Calu3 (cell line): Measurements from ENCODE around the gene ILRUN. TPM values are rescaled to one million over a fixed set of nuclear protein-coding genes. Genes with fewer than 3 reads are reported as not detected.
A peak's percentile ranks its signal among the peaks of the same experiment; 100 is the strongest.
"Not testable (repeated sequence)": the region's sequence is repeated elsewhere in the genome, so short reads cannot be mapped to it uniquely, and the experiment has no call there.

Experiments
- Bru-seq: library from RNA; stranded (reverse); fragments of 400-500 nt; gene quantifications from one replicate; lab custom pipeline; 2021; lab: Mats Ljungman, UMichigan
- BruChase-seq, 2 experiments: library from RNA; stranded (reverse); fragments of 400-500 nt; gene quantifications; one replicate each; lab custom pipeline; 2021; lab: Mats Ljungman, UMichigan
- BruUV-seq: library from RNA; stranded (reverse); fragments of 400-500 nt; replicated peaks from 2 replicates; lab custom pipeline; 2021; lab: Mats Ljungman, UMichigan
- CTCF ChIA-PET: fragments of 300-600 bp; sonication (Branson Sonifier 250); formaldehyde crosslinking; loops from one replicate; lab custom pipeline; 2022; ENCODE audit warnings: antibody characterized with exemption; lab: Charles Lee
- DNase-seq: peaks from one replicate; pipeline ENCODE4 v3.0.0; 2022
- H3K27ac Mint-ChIP-seq: one replicate; pipeline ENCODE4 v1.8.0; 2022; ENCODE audit warnings: mixed read lengths; ENCODE audit not compliant: unreplicated experiment
- H3K27me3 Mint-ChIP-seq: one replicate; pipeline ENCODE4 v1.8.0; 2022; ENCODE audit warnings: mixed read lengths; ENCODE audit not compliant: unreplicated experiment
- H3K36me3 Mint-ChIP-seq: one replicate; pipeline ENCODE4 v1.8.0; 2022; ENCODE audit warnings: mild to moderate bottlenecking, moderate library complexity, mixed read lengths; ENCODE audit not compliant: insufficient read depth, unreplicated experiment
- H3K4me1 Mint-ChIP-seq: one replicate; pipeline ENCODE4 v1.8.0; 2022; ENCODE audit warnings: mild to moderate bottlenecking, low read depth, mixed read lengths; ENCODE audit not compliant: unreplicated experiment
- H3K4me3 Mint-ChIP-seq: one replicate; pipeline ENCODE4 v1.8.0; 2022; ENCODE audit warnings: mild to moderate bottlenecking, low read depth, moderate library complexity, mixed read lengths; ENCODE audit not compliant: unreplicated experiment
- H3K9me3 Mint-ChIP-seq: one replicate; pipeline ENCODE4 v1.8.0; 2022; ENCODE audit warnings: low read depth, mixed read lengths; ENCODE audit not compliant: unreplicated experiment
- intact Hi-C: fragments of 100-400 bp; cut with micrococcal nuclease; formaldehyde crosslinking; loops from one replicate; pipeline ENCODE4 v1.10.0; 2022; ENCODE audit not compliant: unreplicated experiment
- long read RNA-seq: library from polyadenylated mRNA; stranded (forward); transcript quantifications from one replicate; pipeline ENCODE4 v2.0.0, GENCODE V29; 2022
- total RNA-seq: library from RNA; stranded (reverse); gene quantifications from 2 replicates; pipeline ENCODE4 v1.2.3, GENCODE V29; 2022
- TF ChIP-seq, protein P1 (sequence below): fragments of 200-600 bp; IDR thresholded peaks from one replicate; pipeline ENCODE4 v1.8.0; 2022; ENCODE audit warnings: antibody characterized with exemption; ENCODE audit not compliant: unreplicated experiment

Gene ILRUN
- total RNA-seq (137 and 145 TPM in 2 replicates), Bru-seq, nascent RNA (percentile 91 among the genes with signal in this experiment), BruChase-seq, experiment 1, labeled RNA remaining after a 6-hour chase (percentile 91 among the genes with signal in this experiment), BruChase-seq, experiment 2, labeled RNA remaining after a 2-hour chase (percentile 87 among the genes with signal in this experiment)
- long read RNA-seq, full-length matches to known transcripts = 12 of 68 reads
- long read RNA-seq, partial matches to known transcripts = 6 of 68 reads
- long read RNA-seq, other reads (novel, unspliced or antisense) = 50 of 68 reads

DNA sequence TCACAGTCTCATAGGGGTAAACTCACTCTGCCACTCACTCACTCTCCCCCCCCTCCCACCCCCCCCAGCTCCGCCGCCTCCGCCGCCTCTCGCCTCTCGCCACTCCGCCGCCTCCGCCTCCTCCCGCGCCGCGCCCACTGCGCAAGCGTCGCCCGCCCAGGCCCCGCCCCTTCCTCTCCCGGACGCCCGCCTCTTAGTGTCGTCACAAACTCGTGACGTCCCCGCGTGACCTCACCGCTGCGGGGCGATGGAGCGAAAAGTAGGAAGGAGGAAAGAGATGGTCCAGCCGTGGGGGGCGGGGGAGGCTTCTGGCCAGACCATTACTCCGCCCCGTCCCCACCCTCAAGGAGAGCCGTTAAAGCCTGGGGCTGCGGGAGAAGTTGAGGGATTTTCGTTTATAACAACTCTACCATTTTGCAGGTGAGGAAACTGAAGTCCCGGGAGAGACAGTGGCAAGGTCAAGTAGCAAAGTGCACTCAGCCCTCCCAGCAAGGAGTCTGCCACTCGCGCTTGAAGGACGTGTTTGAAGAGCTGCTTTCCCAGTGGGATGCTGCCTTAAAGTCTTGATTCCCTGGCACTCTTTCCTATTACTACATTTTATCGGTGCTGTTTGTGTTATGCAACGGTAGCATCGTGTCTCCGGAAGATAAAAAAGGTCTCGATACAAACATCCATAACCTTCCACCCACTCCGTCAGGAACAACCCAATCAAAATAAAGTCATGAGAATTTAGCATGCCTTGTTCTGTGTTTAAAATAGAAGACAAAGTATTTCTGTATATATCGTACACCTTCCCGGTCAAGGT, at the start of gene ILRUN:
Gene ILRUN (minus strand): TSS at position 29 of the 805 bp plus-strand sequence. CDS start 164 bp downstream, outside the sequence.
- TSS peak; percentile 99 for BruUV-seq
- Mint-ChIP-seq H3K27ac (peak within 1 kb of the TSS; percentile 71), H3K36me3 (peaks cover 39% of the 10 kb centered on the region), H3K4me3 (peak within 1 kb of the TSS; percentile 92), H3K4me1 (peaks cover 29% of the 10 kb centered on the region), H3K27me3 (no peaks in the 10 kb centered on the region), H3K9me3 (no peaks in the 10 kb centered on the region)
- DNase-seq = peak; percentile 100
- CTCF ChIA-PET = interaction anchor here (0.7 to 2.0 kb wide), 8 partner anchors 15 to 103 kb away, joined by 3 to 12 read pairs (median 6); partner anchors contain the start of genes BLTP3A and SNRPC
- TF ChIP-seq, protein P1, sequence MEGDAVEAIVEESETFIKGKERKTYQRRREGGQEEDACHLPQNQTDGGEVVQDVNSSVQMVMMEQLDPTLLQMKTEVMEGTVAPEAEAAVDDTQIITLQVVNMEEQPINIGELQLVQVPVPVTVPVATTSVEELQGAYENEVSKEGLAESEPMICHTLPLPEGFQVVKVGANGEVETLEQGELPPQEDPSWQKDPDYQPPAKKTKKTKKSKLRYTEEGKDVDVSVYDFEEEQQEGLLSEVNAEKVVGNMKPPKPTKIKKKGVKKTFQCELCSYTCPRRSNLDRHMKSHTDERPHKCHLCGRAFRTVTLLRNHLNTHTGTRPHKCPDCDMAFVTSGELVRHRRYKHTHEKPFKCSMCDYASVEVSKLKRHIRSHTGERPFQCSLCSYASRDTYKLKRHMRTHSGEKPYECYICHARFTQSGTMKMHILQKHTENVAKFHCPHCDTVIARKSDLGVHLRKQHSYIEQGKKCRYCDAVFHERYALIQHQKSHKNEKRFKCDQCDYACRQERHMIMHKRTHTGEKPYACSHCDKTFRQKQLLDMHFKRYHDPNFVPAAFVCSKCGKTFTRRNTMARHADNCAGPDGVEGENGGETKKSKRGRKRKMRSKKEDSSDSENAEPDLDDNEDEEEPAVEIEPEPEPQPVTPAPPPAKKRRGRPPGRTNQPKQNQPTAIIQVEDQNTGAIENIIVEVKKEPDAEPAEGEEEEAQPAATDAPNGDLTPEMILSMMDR = no peak
- intact Hi-C loops = loop anchor here (5.0 kb wide), 1 partner anchor 50 kb away; no protein-coding TSS in a partner anchor

DNA sequence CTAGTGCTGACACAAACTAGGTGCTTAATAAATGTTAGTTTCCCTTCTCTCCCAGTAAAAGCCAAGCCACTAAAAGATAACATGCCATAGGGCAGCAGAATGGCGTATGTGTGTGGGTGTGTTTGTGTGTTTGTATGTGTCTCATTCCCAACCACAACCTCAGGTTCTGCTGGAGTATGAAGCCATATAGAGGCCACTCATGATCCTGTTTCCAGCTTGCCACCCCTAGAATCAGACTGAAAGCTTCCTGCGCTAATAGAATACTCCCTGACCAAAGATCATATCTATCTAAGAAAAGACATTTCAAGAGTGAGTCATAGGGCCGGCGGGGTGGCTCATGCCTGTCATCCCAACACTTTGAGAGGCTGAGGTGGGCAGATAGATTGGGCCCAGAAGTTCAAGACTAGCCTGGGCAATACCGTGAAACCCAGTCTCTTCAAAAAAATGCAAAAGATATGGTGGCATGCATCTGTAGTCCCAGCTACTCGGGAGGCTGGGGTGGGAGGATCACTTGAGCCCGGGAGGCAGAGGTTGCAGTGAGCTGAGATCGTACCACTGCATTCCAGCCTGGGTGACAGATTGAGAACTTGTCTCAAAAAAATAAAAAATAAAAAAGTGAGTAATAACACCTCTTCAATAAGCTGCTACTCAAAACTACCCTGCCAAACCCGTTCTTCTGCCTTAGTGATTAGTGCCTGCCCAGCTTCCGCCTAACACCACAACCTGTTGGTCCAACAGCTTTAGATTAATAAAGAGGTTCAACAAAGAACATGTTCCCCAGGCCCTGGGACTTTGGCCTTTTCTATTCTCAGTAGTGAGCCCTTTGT, 48.9 kb upstream of the ILRUN start:
- H3K27me3 Mint-ChIP-seq = no peaks in the 10 kb centered on the region
- H3K9me3 Mint-ChIP-seq = no peaks in the 10 kb centered on the region
- H3K27ac Mint-ChIP-seq = peak overlapping the region; percentile 89
- H3K36me3 Mint-ChIP-seq = peaks cover 10% of the 10 kb centered on the region
- DNase-seq = peak; percentile 94
- TF ChIP-seq, protein P1 = no peak
- H3K4me1 Mint-ChIP-seq = peaks cover 41% of the 10 kb centered on the region
- H3K4me3 Mint-ChIP-seq = peak overlapping the region; percentile 50
- CTCF ChIA-PET = interaction anchor here (0.6 to 2.9 kb wide), 13 partner anchors 10 to 1066 kb away, joined by 3 to 32 read pairs (median 3); partner anchors contain the start of genes ILRUN and SNRPC
- intact Hi-C loops = loop anchor here (1.0 to 5.0 kb wide), 3 partner anchors 12 to 63 kb away; partner anchors contain the start of genes ILRUN and SNRPC
- BruUV-seq = TSS peak; percentile 94

DNA sequence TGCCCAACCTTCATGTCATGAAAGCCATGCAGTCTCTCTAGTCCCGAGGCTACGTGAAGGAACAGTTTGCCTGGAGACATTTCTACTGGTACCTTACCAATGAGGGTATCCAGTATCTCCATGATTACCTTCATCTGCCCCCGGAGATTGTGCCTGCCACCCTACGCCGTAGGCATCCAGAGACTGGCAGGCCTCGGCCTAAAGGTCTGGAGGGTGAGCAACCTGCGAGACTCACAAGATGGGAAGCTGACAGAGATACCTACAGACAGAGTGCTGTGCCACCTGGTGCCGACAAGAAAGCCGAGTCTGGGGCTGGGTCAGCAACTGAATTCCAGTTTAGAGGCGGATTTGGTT, 47.7 kb upstream of the ILRUN start:
- DNase-seq, H3K4me3 Mint-ChIP-seq, H3K9me3 Mint-ChIP-seq, intact Hi-C loops, H3K27me3 Mint-ChIP-seq, BruUV-seq: not testable (repeated sequence)
- Mint-ChIP-seq H3K36me3 (peaks cover 10% of the 10 kb centered on the region), H3K27ac (peak overlapping the region; percentile 89), H3K4me1 (peaks cover 46% of the 10 kb centered on the region)
- CTCF ChIA-PET = interaction anchor here (0.6 to 2.9 kb wide), 3 partner anchors 11 to 71 kb away, joined by 4 to 32 read pairs (median 11); partner anchors contain the start of gene SNRPC

DNA sequence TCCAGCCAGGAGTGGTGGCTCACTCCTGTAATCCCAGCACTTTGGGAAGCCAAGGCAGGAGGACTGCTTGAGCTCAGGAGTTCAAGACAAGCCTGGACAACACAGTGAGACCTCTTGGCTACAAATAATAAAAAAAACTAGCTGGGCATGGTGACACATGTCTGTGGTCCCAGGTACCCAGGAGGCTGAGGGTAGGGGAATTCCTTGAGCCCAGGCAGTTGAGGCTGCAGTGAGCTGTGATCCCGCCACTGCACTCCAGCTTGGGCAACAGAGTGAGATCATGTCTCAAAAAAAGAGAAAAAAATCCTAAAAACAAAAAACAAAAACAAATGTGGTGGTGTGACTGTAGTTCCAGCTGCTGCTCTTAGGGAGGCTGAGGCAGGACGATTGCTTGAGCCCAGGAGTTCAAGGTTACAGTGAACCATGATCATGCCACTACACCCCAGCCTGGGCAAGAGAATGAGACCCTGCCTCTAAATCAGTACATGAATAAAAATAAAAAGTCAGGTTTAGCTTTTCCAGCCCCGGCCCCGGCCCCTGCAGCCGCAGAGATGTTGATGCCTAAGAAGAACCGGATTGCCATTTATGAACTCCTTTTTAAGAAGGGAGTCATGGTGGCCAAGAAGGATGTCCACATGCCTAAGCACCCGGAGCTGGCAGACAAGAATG, 47.2 kb upstream of the ILRUN start:
- peaks cover 10% of the 10 kb centered on the region for H3K36me3 Mint-ChIP-seq
- no peaks in the 10 kb centered on the region for H3K9me3 Mint-ChIP-seq
- H3K4me1 Mint-ChIP-seq = peaks cover 46% of the 10 kb centered on the region
- H3K27ac Mint-ChIP-seq = no peak overlapping the region
- TF ChIP-seq, protein P1 = no peak
- CTCF ChIA-PET = interaction anchor here (0.6 to 1.5 kb wide), 2 partner anchors 56 to 87 kb away, joined by 4 read pairs; no protein-coding TSS in a partner anchor
- DNase-seq = no peak
- BruUV-seq = no TSS peak
- no peaks in the 10 kb centered on the region for H3K27me3 Mint-ChIP-seq
- no peak overlapping the region for H3K4me3 Mint-ChIP-seq
- intact Hi-C loops = no loop called here
